Ureter (tissue), 1 donor: ENCODE results near the gene DCLK1. TPM values are rescaled to one million over a fixed set of nuclear protein-coding genes. Genes with fewer than 3 reads are reported as not detected.
A peak's percentile ranks its signal among the peaks of the same experiment; 100 is the strongest.
"Not testable (repeated sequence)": the region's sequence is repeated elsewhere in the genome, so short reads cannot be mapped to it uniquely, and the experiment has no call there.

Source experiments
- DNase-seq: peaks from one replicate; pipeline ENCODE4 v3.0.0-alpha.2; 2020; ENCODE audit warnings: low spot score
- total RNA-seq: library from RNA; stranded (reverse); gene quantifications from one replicate; pipeline ENCODE4 v1.2.4, GENCODE V29; 2023
- donor health status: DM: yes; HTN: yes; CAD: no.

The DCLK1 gene
- total RNA-seq, 1 donor from 2014 or later: 13.5 TPM

DNA sequence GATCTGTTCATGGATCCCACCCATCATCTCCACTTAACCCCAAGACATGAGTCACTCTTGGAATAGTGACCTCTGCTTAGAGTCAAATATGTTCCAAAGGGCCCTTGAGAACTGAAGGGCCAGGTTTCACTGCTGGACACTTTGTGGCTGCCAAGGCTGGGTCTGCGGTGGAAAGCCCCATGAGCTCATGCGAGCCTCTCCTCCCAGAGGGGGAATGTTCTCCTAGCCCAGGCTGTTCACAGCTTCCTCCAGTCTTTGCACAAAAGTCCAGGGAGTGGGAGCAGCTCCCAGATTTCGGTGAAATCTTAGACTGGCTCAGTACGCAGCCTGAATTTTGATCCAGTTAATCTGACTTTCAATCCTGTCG is 732 bp upstream of the DCLK1 start:
- DNase-seq: no peak

DNA sequence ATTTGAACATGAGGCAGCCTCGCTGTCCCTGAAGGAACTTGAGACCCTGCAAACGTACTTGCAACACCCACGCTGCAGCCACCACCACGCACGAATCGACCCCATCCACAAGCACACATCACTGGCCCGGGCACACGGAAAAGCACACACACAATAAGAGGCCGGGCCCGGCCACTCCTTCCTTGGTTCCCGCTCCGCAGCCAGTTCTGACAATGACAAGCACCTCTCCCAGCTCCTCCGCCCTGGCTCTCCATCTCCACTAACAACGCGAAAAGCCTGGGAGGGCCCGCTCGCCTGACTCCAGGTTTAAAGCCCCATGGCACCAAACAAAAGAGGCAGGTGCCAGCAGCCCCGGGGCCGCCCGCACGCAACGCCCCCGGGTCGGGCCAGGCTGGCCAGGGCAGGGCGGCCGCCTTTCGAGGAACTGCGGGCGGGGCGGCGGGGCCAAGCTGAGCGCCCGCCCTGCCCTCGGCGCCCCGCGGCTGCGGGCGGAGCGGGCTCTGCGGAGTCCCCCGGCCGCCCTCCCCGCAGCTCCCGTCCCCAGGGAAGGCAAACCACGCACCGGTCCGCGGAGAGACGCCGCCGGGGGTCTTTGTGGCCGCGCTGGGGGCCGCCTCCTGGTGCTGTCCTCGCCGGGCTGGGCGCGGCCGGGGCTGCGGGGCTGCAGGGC is 495 bp downstream of the DCLK1 start:
- no peak for DNase-seq

DNA sequence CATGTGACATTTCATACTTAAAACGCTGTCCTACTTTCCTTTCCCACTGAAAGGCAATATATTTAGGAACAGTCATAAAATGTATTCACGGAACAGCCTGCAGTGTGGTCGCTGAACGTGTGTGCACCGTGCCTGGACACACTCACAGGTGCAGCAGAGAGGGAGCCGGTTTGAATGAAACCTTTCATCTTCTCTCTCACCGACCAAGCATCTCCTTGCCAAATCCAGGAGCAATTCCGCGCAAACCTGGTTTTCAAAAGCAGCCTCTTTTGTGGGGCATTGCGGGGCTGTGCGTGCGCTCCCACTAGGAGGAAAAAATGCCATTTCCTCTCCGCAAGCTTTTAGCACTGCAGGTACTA is 1.0 kb downstream of the DCLK1 start:
- DNase-seq: no peak

DNA sequence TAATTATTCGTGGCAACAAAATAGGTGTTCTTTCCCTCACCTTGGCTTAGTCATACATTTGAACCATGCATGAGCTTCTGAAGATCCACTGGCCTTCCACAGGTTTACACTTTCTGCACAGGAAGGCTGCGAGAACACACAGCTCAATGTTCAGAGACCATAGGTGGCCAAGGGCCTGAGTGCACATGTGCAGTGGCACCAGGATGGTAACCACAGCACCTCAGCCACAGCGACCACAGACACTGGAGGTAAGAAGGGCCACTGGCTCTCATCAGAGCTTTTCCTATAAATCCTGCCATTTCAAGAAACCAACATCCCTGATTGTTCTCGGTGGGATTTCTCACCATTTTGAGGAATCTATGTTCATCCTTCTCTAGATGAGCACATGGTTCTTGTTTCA is 1.6 kb downstream of the DCLK1 start:
- DNase-seq: no peak

DNA sequence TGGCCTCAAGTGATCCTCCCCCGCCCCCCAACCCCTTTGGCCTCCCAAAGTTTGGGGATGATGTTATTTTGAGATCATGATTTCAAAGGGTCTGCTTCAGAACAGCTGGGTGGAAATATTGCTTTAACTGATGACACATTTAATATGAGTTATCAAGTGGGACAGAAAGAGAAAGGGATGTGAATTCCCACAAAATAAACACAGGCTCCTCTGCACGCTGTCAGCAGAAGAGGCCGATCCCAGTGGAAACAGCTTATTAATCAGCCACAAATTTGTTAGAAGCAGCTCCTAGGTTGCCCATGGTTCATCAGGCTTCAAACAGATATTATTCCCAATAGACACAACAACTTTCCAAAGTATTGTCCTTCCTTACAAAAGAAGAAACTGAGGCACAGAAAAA is 4.7 kb downstream of the DCLK1 start:
- DNase-seq: no peak

DNA sequence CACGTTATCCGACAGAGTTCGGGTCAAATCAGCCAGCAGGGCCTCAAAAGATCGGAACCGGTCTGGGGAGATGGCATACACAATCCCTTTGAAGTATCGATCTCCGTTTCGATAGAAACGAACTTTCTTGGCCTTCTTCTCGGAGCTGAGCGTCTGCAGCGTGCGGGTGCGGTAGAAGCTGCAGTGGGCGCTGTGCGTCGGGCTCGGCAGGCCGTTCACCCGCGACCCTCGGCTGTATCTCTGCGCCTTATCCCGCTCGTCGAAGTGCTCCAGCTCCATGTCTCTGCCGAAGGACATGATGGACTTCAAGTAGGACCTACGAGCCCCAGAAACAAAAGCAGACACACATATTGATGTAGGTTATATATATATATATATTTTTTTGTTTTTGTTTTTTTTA is 5.3 kb downstream of the DCLK1 start:
- no peak for DNase-seq

DNA sequence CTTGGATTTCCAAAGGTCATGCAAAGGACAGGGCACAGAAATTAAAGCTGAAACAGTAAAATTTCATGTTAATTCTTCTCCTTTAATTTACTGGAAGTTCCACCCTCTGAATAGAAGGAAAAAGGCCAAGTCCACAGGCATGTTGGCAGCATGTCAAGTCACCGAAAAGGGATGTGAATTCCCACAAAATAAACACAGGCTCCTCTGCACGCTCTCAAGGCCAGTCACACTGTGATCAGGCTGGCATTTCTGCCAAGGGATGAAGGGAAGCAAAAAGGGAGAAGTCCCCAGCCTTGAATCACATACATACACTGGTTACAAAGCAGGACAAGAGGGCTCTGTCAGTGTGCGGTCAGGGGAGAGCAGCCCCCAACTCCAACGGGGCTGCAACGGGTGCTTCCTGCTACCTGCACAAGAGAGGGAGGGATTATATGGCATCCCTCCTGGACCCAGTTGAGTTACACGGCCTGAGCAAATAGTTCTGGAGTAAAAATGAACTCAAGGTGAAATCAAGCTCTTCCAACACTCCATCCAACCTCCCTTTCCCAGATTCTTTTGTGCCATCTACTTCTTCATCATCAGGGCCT is 6.9 kb downstream of the DCLK1 start:
- DNase-seq: peak; percentile 57

DNA sequence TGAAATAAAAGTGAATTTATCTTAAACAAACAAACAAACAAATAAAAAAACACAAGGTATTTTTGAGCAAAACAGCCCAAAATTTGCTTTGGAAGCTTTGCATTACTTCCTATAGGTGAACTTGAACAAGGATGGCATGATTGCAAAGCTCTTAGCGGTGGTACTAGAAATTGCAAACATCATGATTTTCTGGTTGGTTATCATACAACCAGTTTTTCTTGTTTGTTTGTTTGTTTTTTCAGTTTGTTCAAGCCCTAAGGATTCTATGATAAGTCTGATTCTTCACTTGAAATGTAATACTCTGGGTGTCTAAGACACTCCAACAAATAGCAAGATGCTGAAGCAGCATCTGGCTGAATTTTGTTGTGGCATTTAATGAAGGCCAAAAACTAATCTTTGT is 15.9 kb downstream of the DCLK1 start:
- no peak for DNase-seq

DNA sequence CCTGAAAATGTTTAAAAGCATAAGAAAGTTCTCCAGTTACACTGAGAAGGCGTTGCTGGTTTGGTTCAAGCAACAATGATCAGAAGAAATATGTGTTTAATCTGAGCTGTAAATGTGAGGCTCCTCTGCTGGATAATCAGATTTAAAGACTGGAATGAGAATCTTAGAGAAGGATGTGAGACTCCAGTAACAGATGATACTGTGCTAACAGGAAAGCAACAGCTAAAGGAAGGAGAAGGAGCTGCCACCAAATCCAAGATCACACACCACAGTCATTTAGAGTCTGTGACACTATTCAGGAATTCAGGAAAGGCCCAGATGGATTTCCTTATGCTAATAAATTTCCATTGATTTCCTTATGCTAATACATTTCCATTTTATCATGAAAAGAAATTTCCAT is 16.9 kb downstream of the DCLK1 start:
- no peak for DNase-seq

DNA sequence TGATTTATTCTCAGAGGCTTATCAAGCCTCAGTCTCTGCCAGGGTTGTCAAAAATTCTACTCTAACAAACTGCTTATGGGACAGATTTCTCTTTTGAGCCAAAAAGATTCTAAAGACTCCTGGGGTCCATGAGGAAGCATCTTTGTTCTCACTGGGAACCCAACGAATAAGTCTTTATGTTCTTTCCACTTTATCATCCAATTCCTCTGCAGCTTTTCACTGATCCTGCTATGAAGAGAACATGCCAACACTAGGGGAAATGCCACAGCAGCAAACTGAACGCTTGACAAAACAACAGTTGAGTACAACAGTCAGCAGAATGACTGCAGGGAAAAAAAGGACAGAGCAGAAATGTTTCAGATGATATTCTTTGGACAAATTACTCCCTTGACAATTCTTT is 22.2 kb downstream of the DCLK1 start:
- no peak for DNase-seq

DNA sequence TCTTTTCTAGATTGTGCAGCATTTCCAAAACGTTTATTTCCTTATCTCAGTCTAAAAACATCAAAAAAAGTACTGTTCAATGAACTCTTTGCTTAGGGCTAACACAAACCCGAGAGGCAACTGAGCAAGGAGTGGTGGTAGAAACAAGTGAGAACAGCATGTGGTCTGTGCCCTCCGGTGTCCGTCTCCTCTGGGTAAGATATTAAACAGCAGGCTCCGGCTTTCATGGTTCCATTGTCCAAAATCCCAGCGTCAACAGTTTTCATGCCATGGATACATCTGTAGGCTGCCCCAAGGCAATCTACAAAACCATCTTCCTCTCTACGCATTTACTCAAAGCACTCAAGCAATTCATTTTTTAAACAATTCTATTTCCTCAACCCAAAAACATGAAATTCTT is 22.8 kb downstream of the DCLK1 start:
- no peak for DNase-seq

DNA sequence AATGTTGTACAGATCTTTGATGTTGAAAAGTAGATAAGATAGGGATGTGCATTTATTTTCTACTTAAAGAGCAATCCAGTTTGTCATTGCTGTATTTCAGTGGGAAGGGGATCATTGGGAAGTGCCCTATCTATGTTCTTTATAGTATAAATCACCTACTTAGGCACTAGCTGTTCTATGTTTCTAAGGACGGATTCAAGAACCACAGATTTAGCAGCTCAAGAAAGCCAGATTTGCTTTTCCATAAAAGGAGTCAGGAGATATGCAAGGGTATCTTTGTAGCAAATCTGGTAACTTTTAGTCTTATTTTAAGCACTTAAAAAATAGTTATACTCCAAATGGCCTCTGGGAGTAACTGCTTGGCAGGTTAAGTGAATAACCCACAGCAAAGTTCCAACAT is 23.7 kb downstream of the DCLK1 start:
- DNase-seq: no peak

DNA sequence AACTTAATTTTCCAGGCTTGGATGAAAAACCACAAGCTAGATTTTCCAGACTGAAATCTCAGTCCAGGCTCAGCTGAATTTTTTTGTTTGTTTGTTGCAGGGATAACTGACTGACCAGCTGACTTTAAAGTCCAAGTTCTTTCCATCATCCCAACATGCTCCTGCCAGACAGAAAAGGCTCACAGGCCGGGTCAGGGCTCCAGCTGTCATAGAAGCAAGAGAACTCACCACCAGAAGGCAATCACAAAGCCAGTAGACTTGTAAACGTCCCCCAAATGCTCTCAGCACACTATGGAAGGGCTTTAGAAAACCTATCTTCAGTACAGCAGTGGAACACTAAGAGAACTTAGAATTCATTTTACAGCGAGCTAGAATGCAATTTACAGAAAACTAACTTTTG is 25.5 kb downstream of the DCLK1 start:
- DNase-seq: no peak

DNA sequence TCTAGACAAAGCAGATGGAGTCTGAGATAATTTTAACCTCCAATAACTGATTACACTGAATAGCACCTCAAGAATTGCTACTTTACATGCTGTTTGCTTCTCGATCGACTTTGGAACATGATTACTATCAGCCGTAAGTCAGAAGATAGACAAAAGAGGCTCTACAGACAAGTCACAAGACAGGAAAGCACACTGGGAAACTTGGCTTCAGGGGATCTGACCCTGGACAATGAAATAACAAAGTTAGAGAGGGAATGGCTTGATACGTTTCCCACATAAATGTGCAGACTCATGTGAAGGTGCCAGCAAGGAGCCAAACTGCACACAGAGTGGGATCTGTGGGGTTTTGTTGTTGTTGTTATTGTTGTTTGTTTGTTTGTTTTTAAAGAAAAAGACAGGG is 28.5 kb downstream of the DCLK1 start:
- DNase-seq: no peak

DNA sequence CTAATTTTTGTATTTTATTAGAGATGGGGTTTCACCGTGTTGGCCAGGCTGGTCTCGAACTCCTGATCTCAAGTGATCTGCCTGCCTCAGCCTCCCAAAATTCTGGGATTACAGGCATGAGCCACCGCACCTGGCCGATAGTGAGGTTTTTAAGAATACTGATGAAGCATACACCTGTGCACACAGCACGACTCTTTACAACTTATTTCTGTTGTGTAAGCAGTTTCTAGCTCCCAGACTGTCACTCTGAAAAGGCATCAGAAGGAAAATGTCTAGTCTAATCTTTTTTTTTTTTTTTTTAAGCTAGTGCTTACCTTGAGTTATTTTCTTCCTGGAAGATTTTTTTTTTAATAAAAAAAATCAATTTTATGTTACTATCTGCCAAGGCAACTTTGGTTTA is 29.3 kb downstream of the DCLK1 start:
- DNase-seq: not testable (repeated sequence)

DNA sequence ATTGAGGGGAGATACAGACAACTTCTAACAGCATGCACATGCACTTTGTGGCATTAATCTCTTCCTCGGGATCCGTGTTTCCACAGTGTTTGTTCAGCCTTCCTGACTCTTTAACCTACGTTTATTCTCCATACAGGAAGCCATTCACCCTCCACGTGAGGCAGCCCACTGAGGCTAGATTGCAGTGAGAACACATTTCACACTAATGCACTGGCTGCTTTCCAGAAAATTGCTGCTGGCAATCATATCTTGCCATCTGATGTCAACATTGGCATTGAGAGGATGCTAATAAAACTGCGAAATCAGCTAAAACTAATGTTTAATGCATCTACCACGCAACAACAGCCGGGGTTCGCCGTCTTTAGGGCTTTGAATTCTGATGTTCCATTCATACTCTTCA is 30.0 kb downstream of the DCLK1 start:
- DNase-seq: no peak

DNA sequence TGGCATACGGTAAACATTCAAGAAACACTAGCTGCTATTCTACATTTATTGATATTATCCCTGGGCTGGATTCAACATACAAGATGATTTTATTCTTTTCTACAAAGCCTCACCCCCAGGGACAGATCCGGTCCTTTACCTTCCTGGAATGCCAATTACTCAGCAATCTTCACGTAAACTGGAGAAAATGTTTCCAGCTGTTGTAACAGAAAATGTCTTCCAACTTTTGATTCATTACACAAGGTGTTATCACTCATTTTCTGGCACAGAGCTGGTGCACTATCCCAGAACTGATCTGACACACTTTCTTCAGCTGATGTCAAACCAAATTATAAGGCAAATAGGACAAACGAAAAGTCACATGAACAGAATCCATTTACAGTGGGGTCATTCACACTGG is 33.1 kb downstream of the DCLK1 start:
- no peak for DNase-seq

DNA sequence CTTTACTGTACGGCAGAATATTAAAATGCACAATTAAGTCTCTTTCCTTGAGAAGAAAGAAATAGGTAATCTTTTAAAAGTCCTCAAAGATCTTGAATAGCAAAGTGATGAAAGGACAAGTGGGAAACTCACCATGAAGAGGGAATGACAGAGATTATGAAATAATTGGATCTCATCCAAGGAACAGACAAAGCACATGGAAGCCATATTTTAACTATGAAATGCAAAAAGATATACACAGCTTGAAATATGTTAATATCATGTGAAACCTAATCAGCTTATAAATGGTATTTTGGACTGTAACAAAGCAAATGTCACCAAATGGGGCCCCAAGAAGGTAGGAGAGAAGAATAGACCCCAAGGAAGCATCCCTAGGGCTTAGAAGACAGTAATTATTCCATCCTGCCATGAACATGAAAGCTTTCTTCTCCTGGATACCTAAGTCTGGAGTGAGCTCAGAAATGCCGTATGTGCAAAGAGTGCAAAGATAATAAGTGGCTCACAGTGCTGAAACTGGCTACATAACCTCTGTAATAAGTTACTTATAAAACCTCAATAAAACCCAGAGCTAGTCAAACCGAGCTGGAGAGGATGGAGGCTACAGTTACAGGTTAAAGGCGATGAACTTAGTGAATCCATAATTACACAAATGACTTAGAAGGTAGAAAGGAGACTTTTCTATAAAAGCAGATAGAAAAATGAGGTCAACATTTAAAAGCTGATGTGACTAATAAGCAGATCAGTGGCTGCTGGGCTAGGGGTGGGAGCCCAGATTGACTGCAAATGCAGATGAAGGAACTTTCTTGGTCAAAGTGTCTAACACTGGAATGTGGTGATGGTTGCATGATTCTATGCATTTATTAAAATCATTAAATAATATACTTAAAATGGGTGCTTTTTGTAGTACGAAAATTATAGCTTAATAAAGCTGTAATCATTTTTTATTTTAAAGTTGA is 34.4 kb downstream of the DCLK1 start:
- no peak for DNase-seq

DNA sequence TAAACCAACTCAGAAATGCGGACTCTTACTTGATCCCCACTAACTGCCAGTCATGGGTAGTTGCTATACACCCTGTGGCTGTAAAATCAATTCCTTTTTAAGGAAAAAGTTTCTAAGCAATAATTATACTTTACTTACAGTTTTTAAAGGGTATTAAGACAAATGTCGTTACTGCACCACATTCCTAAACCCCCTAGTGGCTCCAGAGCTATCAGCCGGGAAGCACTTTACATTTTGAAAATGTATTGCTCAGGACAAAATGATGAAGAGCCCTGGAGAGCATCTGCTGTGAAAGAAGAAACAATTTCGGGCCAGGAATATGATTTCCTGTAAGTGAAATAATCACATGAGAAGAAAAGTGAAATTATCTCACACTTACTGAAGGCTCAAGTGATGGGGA is 36.7 kb downstream of the DCLK1 start:
- no peak for DNase-seq

DNA sequence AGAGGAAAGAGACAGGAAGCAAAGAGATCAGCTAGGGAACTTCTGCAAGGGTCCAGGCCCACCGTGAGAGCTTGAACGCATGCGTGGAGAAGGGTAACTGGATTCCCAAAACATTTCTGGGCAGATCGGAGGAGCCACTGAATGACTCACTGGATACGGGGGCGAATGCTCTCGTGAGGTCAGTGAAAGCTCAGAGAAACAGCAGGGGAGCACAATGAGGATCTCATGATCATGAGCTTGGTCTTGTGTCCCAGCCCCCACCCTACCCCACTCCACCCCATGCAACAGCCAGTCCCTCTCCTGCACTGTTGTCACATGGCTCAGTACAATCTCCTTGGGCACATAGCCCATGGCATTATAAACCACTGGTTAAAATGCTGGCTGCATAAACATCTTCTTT is 40.6 kb downstream of the DCLK1 start:
- no peak for DNase-seq

DNA sequence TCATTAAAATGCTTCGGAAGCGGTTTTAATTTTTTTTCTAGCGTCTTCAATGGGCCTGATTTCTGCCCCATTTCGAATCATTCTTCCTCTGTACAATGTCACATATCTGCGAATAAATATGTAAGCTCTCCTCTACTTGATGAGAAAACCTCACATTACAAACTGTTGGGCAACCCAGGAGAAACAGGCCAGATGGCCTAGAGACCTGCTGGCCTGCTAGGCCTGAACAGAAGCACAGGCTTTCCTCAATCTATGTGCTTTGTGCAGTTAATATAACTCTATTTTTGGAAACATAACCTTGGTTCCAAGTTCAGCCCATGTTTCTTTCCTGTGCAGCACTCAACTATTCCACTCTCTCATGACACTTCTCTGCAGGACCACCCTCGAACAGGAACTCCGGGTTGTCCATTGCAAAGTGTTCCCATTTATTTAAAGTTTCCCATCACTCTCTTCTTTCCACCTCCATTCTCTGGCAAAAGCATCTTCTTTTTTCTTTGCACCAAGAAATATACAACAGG is 42.0 kb downstream of the DCLK1 start:
- DNase-seq: no peak

DNA sequence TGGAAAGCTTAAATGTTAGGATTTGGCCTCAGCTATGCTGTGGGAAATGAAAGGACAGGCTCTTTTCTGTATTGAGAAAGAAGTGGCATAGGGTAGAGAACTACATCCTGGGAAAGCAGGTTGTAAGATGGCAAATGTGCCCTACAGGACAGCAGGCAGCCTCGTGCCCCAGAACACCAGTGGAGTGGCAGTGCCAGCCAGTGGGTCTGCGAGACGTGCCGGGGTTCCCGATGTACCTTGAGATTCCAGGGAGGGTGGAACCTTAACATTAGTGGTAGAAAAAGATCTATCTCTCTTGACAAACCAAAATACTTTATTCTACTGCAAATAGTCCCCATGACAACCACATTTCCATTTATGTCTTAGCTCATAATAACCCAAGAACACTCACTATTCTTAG is 42.7 kb downstream of the DCLK1 start:
- no peak for DNase-seq

DNA sequence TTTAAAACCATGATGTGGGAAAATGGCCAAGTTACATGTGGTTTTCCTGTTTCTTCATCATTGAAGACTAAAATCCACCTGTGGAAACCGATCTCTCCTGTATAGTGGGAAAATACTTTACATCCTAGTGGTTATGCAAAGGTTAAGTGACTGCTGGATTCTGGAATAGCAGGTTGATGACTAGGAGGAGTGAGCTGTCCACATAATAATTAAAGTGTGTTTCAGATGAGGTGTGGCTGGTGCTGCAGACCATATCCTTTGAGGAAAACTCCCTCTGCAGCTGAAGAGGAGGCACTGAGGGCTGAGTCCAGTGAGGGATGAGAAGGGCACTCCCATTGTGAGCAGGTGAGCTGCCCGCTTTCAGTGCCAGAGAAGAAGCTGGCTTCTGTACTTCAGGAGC is 43.2 kb downstream of the DCLK1 start:
- no peak for DNase-seq
